ENCODE results near the gene H2BK1.

The H2BK1 gene

DNA sequence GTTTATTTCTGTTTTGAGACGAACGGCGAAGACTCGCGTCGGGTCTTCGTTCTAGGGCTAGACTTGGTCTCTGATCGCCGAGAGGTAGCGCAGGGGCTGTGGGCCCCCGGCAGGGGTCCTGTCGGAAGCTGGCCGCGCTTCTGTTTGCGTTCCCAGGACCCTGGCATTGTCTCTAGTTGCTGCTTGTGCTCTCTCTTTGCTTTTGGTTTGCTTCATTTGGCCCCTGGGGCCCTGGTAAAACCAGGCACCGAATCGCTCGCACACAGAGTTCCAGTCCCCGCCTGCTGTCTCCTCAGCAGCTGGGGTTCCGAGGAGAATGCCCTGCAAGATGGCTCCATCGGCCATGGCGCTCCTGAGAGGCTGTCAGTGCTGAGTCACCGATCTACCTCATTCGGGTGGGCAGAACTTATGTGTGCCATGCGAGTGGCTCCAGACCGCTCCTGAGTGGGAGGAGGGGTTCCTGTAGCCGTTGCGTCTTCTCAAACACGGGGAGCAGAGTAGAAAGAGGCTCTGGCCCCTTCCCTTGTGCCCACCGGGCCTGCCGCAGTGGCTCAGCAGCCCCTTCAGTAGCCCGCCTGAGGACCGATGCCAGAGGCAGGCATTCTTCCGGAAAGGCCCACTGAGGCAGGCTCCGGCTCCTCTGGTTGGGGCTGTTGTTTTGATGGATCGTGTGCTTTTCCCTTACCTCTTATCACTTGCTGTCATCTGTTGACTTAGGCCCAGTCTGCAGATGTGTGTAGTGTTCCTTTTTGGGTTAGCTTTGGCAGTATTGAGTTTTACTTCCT is 22.8 kb upstream of the H2BK1 start:
- H3K36me3 ChIP-seq (replicated peaks; ENCODE audit: insufficient read depth, low read length): peaks cover 8% of the 10 kb centered on the region; the same call in 1 of the 2 replicates
- no peaks in the 10 kb centered on the region for H3K9me2 ChIP-seq (replicated peaks; ENCODE audit: insufficient read depth, low read length)
- peak; percentile 58 for DNase-seq
- H3K27me3 ChIP-seq (replicated peaks; ENCODE audit: insufficient read depth, low read length): no peaks in the 10 kb centered on the region
- H3K4me1 ChIP-seq (ENCODE audit: low read length): peaks cover 18% of the 10 kb centered on the region
- H3K79me2 ChIP-seq (ENCODE audit: low read length): peaks cover 39% of the 10 kb centered on the region
- H3K27ac ChIP-seq (ENCODE audit: low read length): peak overlapping the region; percentile 40; the same call in 1 of the 2 replicates
- peak overlapping the region; percentile 98 for H2AFZ ChIP-seq (ENCODE audit: low read length)
- peak overlapping the region; percentile 94 for H3K4me3 ChIP-seq (ENCODE audit: low read length)
- H3K9ac ChIP-seq (ENCODE audit: low read length): peak overlapping the region; percentile 87
- TF ChIP-seq EZH2phosphoT487 (IDR thresholded peaks at IDR 0.05; ENCODE audit: low read length): no peak
- TF ChIP-seq, protein P1, sequence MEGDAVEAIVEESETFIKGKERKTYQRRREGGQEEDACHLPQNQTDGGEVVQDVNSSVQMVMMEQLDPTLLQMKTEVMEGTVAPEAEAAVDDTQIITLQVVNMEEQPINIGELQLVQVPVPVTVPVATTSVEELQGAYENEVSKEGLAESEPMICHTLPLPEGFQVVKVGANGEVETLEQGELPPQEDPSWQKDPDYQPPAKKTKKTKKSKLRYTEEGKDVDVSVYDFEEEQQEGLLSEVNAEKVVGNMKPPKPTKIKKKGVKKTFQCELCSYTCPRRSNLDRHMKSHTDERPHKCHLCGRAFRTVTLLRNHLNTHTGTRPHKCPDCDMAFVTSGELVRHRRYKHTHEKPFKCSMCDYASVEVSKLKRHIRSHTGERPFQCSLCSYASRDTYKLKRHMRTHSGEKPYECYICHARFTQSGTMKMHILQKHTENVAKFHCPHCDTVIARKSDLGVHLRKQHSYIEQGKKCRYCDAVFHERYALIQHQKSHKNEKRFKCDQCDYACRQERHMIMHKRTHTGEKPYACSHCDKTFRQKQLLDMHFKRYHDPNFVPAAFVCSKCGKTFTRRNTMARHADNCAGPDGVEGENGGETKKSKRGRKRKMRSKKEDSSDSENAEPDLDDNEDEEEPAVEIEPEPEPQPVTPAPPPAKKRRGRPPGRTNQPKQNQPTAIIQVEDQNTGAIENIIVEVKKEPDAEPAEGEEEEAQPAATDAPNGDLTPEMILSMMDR (IDR thresholded peaks at IDR 0.05; ENCODE audit: low read length): no peak
- H3K9me3 ChIP-seq (replicated peaks; ENCODE audit: insufficient read depth, low read length): no peaks in the 10 kb centered on the region
- H3K4me2 ChIP-seq (ENCODE audit: low read depth, low read length): peak overlapping the region; percentile 81
- no peaks in the 10 kb centered on the region for H4K20me1 ChIP-seq (ENCODE audit: insufficient read depth, low read length)
- H3F3A ChIP-seq (ENCODE audit: insufficient read depth, low read length): no peaks in the 10 kb centered on the region

DNA sequence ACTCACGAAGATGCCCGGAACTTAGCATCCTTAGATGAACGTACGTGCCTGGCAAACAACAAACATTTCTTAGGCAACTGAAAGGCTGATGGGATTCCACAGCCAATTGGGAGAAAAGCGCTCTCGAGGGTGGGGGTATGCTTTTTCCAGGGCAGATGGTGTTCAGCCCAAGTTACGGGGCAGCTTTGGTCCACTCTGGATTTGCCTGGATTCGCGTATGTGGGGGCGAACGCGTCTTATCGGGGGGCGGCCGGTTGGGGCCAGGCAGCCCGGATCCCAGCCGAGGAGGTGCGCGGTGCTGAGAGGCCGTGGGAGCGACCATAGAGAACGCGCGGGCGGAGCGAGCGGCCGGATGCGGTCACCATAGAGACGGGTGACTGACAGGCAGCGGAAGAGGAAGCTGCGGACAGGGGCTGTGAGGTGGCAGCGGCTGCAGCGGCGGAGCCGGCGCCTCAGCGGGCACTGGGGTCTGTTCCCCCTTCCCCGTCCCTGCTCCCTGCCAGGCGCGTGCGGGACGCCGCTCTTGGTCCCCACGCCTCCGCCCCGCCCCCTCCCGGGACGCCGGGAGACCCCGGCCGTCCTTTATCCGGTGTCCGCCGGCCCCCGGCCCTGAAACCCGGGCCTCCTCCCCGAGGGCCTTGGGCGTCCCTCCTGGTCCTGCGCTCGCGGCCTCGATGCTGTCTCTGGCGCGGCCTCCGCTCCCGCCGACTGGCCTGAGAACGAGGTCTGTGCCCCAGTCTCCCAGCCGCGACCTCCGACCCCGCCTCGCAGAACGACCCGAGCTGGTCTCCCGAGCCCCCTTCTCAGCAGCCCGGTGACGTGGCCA is 22.0 kb upstream of the H2BK1 start, which contains the start of gene CHPF2:
CHPF2 (plus strand) TSS at position 393 of the 826 bp plus-strand sequence. CDS start 1,529 bp downstream, outside the sequence.
- H3K36me3 ChIP-seq (replicated peaks; ENCODE audit: insufficient read depth, low read length): peaks cover 8% of the 10 kb centered on the region; the same call in 1 of the 2 replicates
- H3K9me3 ChIP-seq (replicated peaks; ENCODE audit: insufficient read depth, low read length): no peaks in the 10 kb centered on the region
- H3K4me1 ChIP-seq (ENCODE audit: low read length): peaks cover 21% of the 10 kb centered on the region
- peak within 1 kb of the TSS; percentile 81 for H3K4me2 ChIP-seq (ENCODE audit: low read depth, low read length)
- peaks cover 39% of the 10 kb centered on the region for H3K79me2 ChIP-seq (ENCODE audit: low read length)
- peak within 1 kb of the TSS; percentile 94 for H3K4me3 ChIP-seq (ENCODE audit: low read length)
- no peaks in the 10 kb centered on the region for H4K20me1 ChIP-seq (ENCODE audit: insufficient read depth, low read length)
- DNase-seq: peak; percentile 95
- H3K27ac ChIP-seq (ENCODE audit: low read length): peak within 1 kb of the TSS; percentile 40; the same call in 1 of the 2 replicates
- H3K9ac ChIP-seq (ENCODE audit: low read length): peak within 1 kb of the TSS; percentile 87
- H3K9me2 ChIP-seq (replicated peaks; ENCODE audit: insufficient read depth, low read length): no peaks in the 10 kb centered on the region
- H2AFZ ChIP-seq (ENCODE audit: low read length): peak within 1 kb of the TSS; percentile 98
- no peaks in the 10 kb centered on the region for H3K27me3 ChIP-seq (replicated peaks; ENCODE audit: insufficient read depth, low read length)
- H3F3A ChIP-seq (ENCODE audit: insufficient read depth, low read length): no peaks in the 10 kb centered on the region
- TF ChIP-seq EZH2phosphoT487 (IDR thresholded peaks at IDR 0.05; ENCODE audit: low read length) (no peak), EZH2 (optimal IDR thresholded peaks at IDR 0.05; ENCODE audit: low read depth, low read length) (no peak)
- TF ChIP-seq, protein P1 (IDR thresholded peaks at IDR 0.05; ENCODE audit: low read length): no peak

DNA sequence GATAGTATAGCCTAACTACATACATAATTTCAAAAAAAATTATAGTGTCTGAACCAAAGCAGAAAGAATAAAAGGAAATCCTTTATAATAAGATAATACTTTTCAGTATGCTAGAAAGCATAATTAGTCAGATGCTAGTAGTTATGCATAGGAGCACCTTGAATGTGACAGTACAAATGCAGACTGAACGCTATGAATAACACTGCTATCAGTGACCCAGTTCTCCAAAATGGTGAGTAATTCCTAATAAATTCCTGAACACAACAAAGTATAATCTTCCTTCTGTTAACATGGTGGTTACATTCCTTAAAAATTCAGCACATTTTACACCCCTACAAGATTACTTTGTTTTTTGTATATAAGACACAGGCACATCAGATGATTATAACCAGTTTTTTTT is 20.8 kb upstream of the H2BK1 start:
- H4K20me1 ChIP-seq (ENCODE audit: insufficient read depth, low read length): no peaks in the 10 kb centered on the region
- H3K27me3 ChIP-seq (replicated peaks; ENCODE audit: insufficient read depth, low read length): no peaks in the 10 kb centered on the region
- H3K79me2 ChIP-seq (ENCODE audit: low read length): peaks cover 48% of the 10 kb centered on the region
- no peak overlapping the region for H3K27ac ChIP-seq (ENCODE audit: low read length)
- no peak overlapping the region for H3K4me3 ChIP-seq (ENCODE audit: low read length)
- no peaks in the 10 kb centered on the region for H3K9me2 ChIP-seq (replicated peaks; ENCODE audit: insufficient read depth, low read length)
- peak overlapping the region; percentile 98; the same call in 1 of the 2 replicates for H2AFZ ChIP-seq (ENCODE audit: low read length)
- H3K9ac ChIP-seq (ENCODE audit: low read length): no peak overlapping the region
- TF ChIP-seq, protein P1 (IDR thresholded peaks at IDR 0.05; ENCODE audit: low read length): no peak
- TF ChIP-seq EZH2phosphoT487 (IDR thresholded peaks at IDR 0.05; ENCODE audit: low read length) (no peak), EZH2 (optimal IDR thresholded peaks at IDR 0.05; ENCODE audit: low read depth, low read length) (no peak)
- H3K4me2 ChIP-seq (ENCODE audit: low read depth, low read length): no peak overlapping the region; the same call in 1 of the 2 replicates
- H3K9me3 ChIP-seq (replicated peaks; ENCODE audit: insufficient read depth, low read length): no peaks in the 10 kb centered on the region
- H3K4me1 ChIP-seq (ENCODE audit: low read length): peaks cover 23% of the 10 kb centered on the region
- H3F3A ChIP-seq (ENCODE audit: insufficient read depth, low read length): no peaks in the 10 kb centered on the region
- no peak for DNase-seq
- peaks cover 8% of the 10 kb centered on the region; the same call in 1 of the 2 replicates for H3K36me3 ChIP-seq (replicated peaks; ENCODE audit: insufficient read depth, low read length)

Measured in MM.1S (cell line).